HL-60 (cell line): Measurements from ENCODE around the gene EHD4.

Experiments
- POLR2AphosphoS5 ChIP-seq: IDR thresholded peaks from 2 replicates; pipeline ENCODE4 v1.6.1; 2012; ENCODE audit warnings: low read depth
- SPI1 ChIP-seq: IDR thresholded peaks from 2 replicates; pipeline ENCODE4 v1.6.1; 2012; ENCODE audit warnings: low read depth, mild to moderate bottlenecking, borderline replicate concordance
- TF ChIP-seq, protein P1 (sequence below): IDR thresholded peaks from one replicate; pipeline ENCODE4 v1.5.1; 2011; ENCODE audit warnings: low read length, control low read depth, inconsistent platforms; ENCODE audit not compliant: insufficient read depth
- TF ChIP-seq, protein P2 (sequence below): IDR thresholded peaks from 2 replicates; pipeline ENCODE4 v1.6.1; 2012; ENCODE audit warnings: low read depth; ENCODE audit not compliant: insufficient replicate concordance

DNA sequence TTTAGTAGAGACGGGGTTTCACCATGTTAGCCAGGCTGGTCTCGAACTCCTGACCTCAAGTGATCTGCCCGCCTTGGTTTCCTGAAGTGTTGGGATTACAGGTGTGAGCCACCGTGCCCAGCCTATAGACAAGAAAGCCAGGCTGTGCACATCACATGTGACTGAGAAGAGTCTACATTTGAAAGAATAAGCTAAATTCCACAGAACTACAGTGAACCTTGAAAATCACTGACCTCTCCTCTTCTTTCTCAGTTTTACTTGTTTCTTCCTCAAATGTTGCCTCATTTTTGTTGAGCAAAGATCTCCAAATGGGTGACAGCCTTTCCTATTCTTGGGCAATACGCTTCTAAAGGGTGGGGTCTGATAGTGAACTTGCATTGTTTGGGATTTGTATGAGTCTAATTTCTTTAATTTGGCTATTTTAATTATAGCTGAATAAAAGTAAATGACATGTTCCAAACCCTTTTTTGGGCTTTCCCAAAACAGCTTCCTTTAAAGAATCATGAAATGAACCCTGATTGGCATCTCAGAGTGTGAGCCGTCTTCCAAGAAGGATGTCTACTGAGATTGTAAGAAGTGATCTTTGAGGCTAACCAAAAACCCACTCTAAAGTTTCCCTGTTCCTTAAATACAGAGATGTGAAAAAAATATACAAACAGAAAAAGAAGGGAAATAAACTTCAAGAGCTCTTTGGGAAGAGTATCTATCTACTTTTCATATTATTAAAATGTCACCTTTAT lies 56.9 kb downstream of the EHD4 start:
- TF ChIP-seq, protein P1, sequence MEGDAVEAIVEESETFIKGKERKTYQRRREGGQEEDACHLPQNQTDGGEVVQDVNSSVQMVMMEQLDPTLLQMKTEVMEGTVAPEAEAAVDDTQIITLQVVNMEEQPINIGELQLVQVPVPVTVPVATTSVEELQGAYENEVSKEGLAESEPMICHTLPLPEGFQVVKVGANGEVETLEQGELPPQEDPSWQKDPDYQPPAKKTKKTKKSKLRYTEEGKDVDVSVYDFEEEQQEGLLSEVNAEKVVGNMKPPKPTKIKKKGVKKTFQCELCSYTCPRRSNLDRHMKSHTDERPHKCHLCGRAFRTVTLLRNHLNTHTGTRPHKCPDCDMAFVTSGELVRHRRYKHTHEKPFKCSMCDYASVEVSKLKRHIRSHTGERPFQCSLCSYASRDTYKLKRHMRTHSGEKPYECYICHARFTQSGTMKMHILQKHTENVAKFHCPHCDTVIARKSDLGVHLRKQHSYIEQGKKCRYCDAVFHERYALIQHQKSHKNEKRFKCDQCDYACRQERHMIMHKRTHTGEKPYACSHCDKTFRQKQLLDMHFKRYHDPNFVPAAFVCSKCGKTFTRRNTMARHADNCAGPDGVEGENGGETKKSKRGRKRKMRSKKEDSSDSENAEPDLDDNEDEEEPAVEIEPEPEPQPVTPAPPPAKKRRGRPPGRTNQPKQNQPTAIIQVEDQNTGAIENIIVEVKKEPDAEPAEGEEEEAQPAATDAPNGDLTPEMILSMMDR, result no peak
- TF ChIP-seq POLR2AphosphoS5 (no peak), SPI1 (no peak)
- TF ChIP-seq, protein P2, sequence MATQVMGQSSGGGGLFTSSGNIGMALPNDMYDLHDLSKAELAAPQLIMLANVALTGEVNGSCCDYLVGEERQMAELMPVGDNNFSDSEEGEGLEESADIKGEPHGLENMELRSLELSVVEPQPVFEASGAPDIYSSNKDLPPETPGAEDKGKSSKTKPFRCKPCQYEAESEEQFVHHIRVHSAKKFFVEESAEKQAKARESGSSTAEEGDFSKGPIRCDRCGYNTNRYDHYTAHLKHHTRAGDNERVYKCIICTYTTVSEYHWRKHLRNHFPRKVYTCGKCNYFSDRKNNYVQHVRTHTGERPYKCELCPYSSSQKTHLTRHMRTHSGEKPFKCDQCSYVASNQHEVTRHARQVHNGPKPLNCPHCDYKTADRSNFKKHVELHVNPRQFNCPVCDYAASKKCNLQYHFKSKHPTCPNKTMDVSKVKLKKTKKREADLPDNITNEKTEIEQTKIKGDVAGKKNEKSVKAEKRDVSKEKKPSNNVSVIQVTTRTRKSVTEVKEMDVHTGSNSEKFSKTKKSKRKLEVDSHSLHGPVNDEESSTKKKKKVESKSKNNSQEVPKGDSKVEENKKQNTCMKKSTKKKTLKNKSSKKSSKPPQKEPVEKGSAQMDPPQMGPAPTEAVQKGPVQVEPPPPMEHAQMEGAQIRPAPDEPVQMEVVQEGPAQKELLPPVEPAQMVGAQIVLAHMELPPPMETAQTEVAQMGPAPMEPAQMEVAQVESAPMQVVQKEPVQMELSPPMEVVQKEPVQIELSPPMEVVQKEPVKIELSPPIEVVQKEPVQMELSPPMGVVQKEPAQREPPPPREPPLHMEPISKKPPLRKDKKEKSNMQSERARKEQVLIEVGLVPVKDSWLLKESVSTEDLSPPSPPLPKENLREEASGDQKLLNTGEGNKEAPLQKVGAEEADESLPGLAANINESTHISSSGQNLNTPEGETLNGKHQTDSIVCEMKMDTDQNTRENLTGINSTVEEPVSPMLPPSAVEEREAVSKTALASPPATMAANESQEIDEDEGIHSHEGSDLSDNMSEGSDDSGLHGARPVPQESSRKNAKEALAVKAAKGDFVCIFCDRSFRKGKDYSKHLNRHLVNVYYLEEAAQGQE, result no peak
